Measurements from ENCODE around the gene GMDS.

The GMDS gene

DNA sequence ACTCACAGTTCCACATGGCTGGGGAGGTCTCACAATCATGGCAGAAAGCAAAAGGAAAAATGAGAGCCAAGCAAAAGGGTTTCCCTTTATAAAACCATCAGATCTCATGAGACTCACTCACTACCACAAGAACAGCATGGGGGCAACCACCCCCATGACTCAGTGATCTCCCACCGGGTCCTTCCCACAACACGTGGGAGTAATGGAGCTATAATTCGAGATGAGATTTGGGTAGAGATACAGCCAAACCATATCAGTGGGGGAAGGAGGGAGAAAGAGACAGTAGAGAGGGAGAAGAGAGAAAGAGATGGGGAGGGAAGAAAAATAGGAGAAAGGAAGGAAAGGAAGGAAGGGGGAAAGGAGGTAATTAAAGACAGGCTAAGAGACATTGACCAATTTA, 30.1 kb downstream of the GMDS start:
- no peak overlapping the region for H3K27ac ChIP-seq
- DNase-seq (ENCODE audit: low read depth, low spot score), result no peak

DNA sequence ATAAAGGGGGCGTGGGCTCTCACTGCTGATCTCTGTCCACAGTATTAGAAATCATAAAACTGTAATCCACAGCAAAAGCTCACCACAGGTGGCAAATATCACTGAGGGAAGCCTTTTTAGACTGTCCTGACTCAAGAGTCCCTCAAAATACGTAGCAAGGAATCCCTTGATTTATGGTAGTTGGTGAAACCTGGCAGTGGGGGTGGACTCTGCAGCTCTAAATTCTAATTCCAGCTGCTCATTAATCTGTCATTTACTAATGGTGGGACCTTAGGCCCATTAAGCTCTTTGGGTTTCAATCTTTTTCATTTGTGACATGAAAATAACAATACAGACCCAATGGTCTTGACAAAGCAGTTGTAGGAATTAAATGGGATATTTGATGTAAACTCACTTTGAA, 32.3 kb downstream of the GMDS start:
- no peak overlapping the region for H3K27ac ChIP-seq
- no peak for DNase-seq (ENCODE audit: low read depth, low spot score)

- no peak for DNase-seq (ENCODE audit: low read depth, low spot score)
These were observed 36.1 kb downstream of the GMDS start for GRCh38 chr6:2209226-2209809.

DNA sequence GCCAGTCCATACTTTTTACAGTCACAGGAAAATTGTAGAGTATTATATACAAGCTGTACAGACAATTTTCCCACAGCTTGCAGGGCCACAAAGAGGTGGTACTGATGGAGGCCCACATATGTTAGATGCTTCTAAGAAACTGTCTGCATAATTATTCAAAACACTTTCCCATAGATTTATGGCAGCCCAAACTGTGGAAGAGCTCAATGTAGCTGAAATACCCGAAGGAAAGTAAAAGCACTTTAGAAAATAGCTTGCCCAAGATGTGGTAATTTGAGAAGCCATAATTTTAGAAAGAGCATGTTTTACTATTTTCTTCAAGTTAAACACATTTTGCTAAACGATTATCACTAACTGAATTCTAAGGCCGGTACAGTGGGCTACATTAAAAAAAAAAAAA, 36.9 kb downstream of the GMDS start:
- no peak overlapping the region for H3K27ac ChIP-seq
- no peak for DNase-seq (ENCODE audit: low read depth, low spot score)

More at GRCh38 chr6:2209226-2209809, 36.1 kb downstream of the GMDS start:
- no peak overlapping the region for H3K27ac ChIP-seq

GRCh38 chr6:2205396-2205795, 40.0 kb downstream of the GMDS start:
- H3K27ac ChIP-seq, result no peak overlapping the region
- no peak for DNase-seq (ENCODE audit: low read depth, low spot score)

DNA sequence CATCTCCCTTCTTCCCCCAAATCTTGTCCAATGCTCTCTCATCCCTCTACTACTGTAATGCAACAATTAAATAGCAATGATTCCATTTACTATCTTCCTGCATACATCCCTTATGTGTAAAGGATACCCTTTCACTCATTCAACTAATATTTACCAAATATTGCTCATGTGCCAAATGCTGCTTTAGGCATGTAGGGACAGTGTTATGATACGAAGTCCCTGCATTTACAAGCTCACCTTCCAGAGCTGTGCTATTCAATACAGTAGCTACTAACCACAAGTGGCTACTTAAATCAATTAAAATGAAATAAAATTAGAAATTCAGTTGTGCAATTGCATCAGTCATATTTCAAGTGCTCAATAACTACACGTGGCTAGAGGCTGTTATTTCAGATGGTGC, 41.1 kb downstream of the GMDS start:
- DNase-seq (ENCODE audit: low read depth, low spot score), result no peak
- H3K27ac ChIP-seq, result no peak overlapping the region

GRCh38 chr6:2203264-2203663, 42.1 kb downstream of the GMDS start:
- H3K27ac ChIP-seq, result no peak overlapping the region
- no peak for DNase-seq (ENCODE audit: low read depth, low spot score)

DNA sequence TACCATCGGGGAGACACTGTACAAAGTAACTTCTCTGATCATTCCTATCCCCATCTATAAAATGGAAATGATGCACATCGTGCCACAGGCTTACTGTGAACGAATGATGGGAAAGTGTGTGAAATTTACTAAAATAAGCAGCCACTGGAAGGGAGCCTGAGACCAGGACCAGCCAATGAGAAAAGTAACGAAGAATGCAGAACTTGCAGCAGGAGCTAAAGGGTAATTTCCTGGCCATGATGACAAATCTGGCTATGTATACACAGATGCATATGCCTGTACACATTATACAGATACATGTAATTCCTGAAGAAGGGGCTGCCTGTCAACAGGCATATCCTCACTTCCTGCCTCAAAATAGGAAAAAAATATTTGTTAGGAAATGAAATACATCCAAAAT, 47.4 kb downstream of the GMDS start:
- no peak for DNase-seq (ENCODE audit: low read depth, low spot score)
- H3K27ac ChIP-seq, result no peak overlapping the region

- no peak for DNase-seq (ENCODE audit: low read depth, low spot score)
- no peak overlapping the region for H3K27ac ChIP-seq
These were observed 48.2 kb downstream of the GMDS start for GRCh38 chr6:2197177-2197671.

GRCh38 chr6:2196079-2196679, 49.2 kb downstream of the GMDS start:
- no peak for DNase-seq (ENCODE audit: low read depth, low spot score)

GRCh38 chr6:2194643-2195042, 50.8 kb downstream of the GMDS start:
- no peak overlapping the region for H3K27ac ChIP-seq
- no peak for DNase-seq (ENCODE audit: low read depth, low spot score)

More at GRCh38 chr6:2196079-2196679, 49.2 kb downstream of the GMDS start:
- no peak overlapping the region for H3K27ac ChIP-seq

DNA sequence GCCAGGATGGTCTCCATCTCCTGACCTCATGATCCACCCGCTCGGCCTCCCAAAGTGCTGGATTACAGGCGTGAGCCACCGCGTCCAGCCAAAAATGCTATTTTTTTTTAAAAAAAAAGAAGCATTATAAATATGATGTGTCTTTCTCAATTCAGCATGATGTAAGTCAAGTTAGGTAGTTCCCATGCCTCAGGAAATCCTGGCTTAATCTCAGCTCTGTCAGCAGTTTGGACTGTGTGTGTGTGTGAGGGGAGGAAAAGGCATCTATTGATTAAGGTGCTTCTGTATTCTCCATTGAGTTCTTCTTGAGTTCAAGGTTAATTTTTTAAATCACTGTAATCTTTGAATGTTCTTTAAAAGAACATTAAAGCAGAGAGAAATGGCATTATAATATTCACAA, 51.5 kb downstream of the GMDS start:
- H3K27ac ChIP-seq, result no peak overlapping the region
- no peak for DNase-seq (ENCODE audit: low read depth, low spot score)

DNA sequence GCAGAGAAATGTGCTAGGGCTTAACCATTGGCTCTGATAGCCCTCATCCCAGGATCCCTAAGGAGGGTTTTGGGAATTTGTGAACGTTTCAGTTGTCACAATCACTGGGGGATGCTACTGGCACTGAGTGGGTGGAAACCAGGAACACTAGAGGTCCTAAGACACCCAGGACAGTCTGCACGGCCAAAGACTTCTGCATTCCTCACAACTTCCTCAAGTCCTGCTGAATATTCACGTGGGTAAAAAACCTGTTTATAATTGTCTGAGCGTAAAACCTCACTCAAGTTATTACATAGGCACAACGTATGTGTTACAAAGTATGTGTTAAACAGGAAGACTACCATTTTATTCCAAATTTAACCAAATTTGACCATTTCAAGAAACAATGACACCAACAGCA, 52.4 kb downstream of the GMDS start:
- no peak for DNase-seq (ENCODE audit: low read depth, low spot score)
- no peak overlapping the region for H3K27ac ChIP-seq

- H3K27ac ChIP-seq, result no peak overlapping the region
- DNase-seq (ENCODE audit: low read depth, low spot score), result no peak
These were observed 54.0 kb downstream of the GMDS start for GRCh38 chr6:2191390-2191740.

- DNase-seq (ENCODE audit: low read depth, low spot score), result no peak
- no peak overlapping the region for H3K27ac ChIP-seq
These were observed 54.6 kb downstream of the GMDS start for GRCh38 chr6:2190661-2191389.

GRCh38 chr6:2188856-2189384, 56.5 kb downstream of the GMDS start:
- no peak overlapping the region for H3K27ac ChIP-seq
- DNase-seq (ENCODE audit: low read depth, low spot score), result no peak

- H3K27ac ChIP-seq, result no peak overlapping the region
- DNase-seq (ENCODE audit: low read depth, low spot score), result no peak
These were observed 57.0 kb downstream of the GMDS start for GRCh38 chr6:2188397-2188796.

DNA sequence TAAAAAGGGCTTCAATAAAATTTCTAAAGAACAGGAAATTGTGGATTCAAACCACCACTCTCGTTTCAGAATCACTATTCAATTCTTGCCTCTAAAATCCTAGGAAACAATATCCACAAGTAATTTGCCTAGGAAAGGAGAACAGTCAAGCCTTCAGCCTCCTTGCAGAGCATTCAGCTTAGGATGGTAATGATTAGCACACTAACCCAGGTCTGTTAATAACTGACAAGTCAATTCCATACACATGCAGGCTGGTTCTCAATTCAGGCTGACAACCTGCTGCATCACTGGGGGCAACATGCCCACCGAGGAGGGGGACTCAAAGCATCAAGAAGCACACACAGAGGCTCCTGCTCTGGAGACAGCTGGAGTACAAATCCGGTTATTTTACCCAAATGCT, 57.6 kb downstream of the GMDS start:
- H3K27ac ChIP-seq, result no peak overlapping the region

DNA sequence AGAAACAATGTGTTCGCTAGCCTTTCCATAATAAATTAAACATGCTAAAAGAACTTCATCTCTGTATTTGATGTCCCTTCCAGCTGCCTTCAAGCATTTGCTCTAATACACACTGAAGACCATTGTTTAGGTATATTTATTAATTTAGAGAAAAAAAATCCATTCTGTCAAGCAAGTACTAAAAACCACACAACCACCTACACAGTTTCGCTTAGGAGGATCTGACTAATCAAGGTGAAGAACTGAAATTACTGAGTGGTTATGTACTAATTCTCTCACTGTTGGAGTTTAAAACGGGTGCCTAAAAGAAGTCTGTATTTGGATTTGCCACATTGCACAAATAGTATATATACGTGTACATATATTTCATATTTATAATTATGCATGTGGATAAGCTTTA, 58.9 kb downstream of the GMDS start:
- no peak overlapping the region for H3K27ac ChIP-seq
- DNase-seq (ENCODE audit: low read depth, low spot score), result no peak

More for the DNA sequence above, 57.6 kb downstream of the GMDS start:
- no peak for DNase-seq (ENCODE audit: low read depth, low spot score)

DNA sequence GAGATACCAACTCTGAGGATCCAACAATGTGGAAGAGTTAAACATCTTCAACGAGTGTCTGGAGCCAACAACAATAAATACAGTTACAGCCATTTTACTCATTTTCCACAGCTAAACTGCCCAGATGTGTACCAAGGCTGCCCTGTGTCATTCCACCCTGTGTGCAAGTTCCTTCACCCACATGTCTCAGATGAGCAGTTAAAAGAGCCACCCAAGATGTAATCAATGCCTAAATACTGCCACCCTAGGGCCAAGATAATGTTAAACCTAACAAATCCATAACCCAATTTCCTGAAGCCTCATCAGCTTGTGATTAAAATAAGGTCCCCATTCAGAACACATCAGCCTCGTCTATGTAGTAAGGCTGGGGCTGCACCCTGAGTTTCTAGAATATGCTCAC, 59.9 kb downstream of the GMDS start:
- no peak for DNase-seq (ENCODE audit: low read depth, low spot score)
- H3K27ac ChIP-seq, result no peak overlapping the region

DNA sequence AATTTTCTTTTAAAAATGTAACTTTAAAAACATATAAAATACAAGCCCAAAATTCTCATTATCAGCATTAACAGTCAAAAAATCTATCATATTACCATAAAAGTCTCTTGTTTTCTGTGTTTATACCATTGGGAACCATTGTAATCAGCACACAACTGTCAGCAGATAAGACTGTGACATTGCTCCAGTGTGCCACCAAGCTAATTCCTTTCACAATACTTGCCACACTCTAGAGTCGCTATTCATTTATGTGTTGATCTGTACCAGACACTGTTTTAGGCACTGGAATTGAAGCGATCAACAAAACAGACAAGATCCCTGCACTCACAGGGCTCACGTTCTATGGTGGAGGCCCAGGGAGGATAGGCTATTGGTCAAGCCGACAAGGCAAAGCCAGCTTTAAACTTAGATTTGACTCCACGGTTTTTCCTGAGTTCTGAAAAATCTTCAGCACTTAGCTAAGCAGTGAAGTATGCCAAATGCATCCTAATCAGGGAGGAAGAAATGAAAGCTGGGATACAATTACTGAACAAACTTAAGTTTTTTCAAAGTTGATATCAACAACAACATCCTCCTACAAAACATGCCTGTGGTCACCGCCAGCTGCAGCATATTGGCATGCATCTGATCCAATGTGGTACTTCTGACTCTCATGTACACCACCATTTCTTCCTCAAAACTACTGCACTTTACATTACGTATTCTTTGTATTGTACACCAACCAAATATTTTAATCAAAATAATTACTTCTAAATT, 60.5 kb downstream of the GMDS start:
- H3K27ac ChIP-seq, result no peak overlapping the region
- DNase-seq (ENCODE audit: low read depth, low spot score), result no peak
